ENCODE data around the gene C20orf141. TPM values are rescaled to one million over a fixed set of nuclear protein-coding genes. Genes with fewer than 3 reads are reported as not detected.

Gene C20orf141
- total and polyA plus RNA-seq, 4 donors: not detected

DNA sequence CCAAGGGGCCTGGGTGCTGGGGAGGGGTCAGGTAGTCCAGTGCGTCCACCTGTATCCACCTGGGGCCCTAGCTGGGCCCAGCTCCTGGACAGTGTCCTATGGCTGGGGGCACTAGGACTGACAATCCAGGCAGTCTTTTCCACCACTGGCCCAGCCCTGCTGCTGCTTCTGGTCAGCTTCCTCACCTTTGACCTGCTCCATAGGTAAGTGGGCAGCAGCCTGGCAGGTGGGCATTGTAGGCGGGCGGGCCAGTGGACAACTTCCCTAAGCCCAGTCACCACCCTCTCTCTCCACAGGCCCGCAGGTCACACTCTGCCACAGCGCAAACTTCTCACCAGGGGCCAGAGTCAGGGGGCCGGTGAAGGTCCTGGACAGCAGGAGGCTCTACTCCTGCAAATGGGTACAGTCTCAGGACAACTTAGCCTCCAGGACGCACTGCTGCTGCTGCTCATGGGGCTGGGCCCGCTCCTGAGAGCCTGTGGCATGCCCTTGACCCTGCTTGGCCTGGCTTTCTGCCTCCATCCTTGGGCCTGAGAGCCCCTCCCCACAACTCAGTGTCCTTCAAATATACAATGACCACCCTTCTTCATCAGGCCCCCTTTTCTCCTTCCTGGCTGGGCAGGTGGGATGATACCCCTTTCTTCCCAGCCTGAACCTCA is 584 bp downstream of the C20orf141 start:
- H3K9ac ChIP-seq (ENCODE audit: low read depth in 1 of 2, low read length in 2 of 2): no peak overlapping the region
- no peak overlapping the region for H3K27ac ChIP-seq (ENCODE audit: low read depth in 1 of 2, low read length in 2 of 2)
- H3K9me3 ChIP-seq (ENCODE audit: control insufficient read depth in 4 of 4, low read length in 3 of 4): peaks cover 0 to 1% (median 0%) of the 10 kb centered on the region in 4 donors
- H3K36me3 ChIP-seq (ENCODE audit: control insufficient read depth in 4 of 4, insufficient read depth in 3 of 4, low read depth in 1 of 4, low read length in 3 of 4): no peaks in the 10 kb centered on the region
- H3K27me3 ChIP-seq (ENCODE audit: control insufficient read depth in 4 of 4, insufficient read depth in 4 of 4, low read length in 3 of 4): no peaks in the 10 kb centered on the region
- no peak for DNase-seq (ENCODE audit: low spot score)
- peaks cover 0 to under 1% (median 0%) of the 10 kb centered on the region in 4 donors for H3K4me1 ChIP-seq (ENCODE audit: control insufficient read depth in 4 of 4, insufficient read depth in 4 of 4, low read length in 3 of 4)
- 87% methylated on average over 8 of the region's 8 CpGs for WGBS
- TF ChIP-seq YY1 (IDR thresholded peaks at IDR 0.05) (no peak), SP1 (IDR thresholded peaks at IDR 0.05) (no peak), FOXA2 (IDR thresholded peaks at IDR 0.05) (no peak), EGR1 (IDR thresholded peaks at IDR 0.05; ENCODE audit: low read depth in 2 of 2) (no peak), CTCF (IDR thresholded peaks at IDR 0.05; ENCODE audit: low read depth, low read length, missing input control) (no peak), RXRA (IDR thresholded peaks at IDR 0.05) (no peak), HNF4A (conservative IDR thresholded peaks at IDR 0.05) (no peak), ZBTB33 (IDR thresholded peaks at IDR 0.05) (no peak), JUND (IDR thresholded peaks at IDR 0.05) (no peak), RAD21 (IDR thresholded peaks at IDR 0.05) (no peak), FOXA1 (IDR thresholded peaks at IDR 0.05) (no peak), GABPA (IDR thresholded peaks at IDR 0.05 in 1 of 2, conservative IDR thresholded peaks at IDR 0.05 in 1 of 2) (no peak), NR2F2 (IDR thresholded peaks at IDR 0.05) (no peak), HNF4G (IDR thresholded peaks at IDR 0.05) (no peak), TAF1 (conservative IDR thresholded peaks at IDR 0.05) (no peak)
- TF ChIP-seq, protein P1, sequence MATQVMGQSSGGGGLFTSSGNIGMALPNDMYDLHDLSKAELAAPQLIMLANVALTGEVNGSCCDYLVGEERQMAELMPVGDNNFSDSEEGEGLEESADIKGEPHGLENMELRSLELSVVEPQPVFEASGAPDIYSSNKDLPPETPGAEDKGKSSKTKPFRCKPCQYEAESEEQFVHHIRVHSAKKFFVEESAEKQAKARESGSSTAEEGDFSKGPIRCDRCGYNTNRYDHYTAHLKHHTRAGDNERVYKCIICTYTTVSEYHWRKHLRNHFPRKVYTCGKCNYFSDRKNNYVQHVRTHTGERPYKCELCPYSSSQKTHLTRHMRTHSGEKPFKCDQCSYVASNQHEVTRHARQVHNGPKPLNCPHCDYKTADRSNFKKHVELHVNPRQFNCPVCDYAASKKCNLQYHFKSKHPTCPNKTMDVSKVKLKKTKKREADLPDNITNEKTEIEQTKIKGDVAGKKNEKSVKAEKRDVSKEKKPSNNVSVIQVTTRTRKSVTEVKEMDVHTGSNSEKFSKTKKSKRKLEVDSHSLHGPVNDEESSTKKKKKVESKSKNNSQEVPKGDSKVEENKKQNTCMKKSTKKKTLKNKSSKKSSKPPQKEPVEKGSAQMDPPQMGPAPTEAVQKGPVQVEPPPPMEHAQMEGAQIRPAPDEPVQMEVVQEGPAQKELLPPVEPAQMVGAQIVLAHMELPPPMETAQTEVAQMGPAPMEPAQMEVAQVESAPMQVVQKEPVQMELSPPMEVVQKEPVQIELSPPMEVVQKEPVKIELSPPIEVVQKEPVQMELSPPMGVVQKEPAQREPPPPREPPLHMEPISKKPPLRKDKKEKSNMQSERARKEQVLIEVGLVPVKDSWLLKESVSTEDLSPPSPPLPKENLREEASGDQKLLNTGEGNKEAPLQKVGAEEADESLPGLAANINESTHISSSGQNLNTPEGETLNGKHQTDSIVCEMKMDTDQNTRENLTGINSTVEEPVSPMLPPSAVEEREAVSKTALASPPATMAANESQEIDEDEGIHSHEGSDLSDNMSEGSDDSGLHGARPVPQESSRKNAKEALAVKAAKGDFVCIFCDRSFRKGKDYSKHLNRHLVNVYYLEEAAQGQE (IDR thresholded peaks at IDR 0.05): no peak
- TF ChIP-seq, protein P2, sequence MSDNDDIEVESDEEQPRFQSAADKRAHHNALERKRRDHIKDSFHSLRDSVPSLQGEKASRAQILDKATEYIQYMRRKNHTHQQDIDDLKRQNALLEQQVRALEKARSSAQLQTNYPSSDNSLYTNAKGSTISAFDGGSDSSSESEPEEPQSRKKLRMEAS (IDR thresholded peaks at IDR 0.05): no peak
- no peak overlapping the region for H3K4me3 ChIP-seq (ENCODE audit: low read depth in 1 of 3, low read length in 3 of 3)
